ENCODE measurements around the gene IL20. TPM values are rescaled to one million over a fixed set of nuclear protein-coding genes. Genes with fewer than 3 reads are reported as not detected.

Gene IL20
- total and polyA plus RNA-seq, 2 of the 8 experiments (the other 6 are each of a cell fraction or from before 2014, with no cell fraction given) = not detected

- Histone ChIP-seq H3K23me2 (ENCODE audit: low read depth, low read length) (no peaks in the 10 kb centered on the region), H4K91ac (replicated peaks; ENCODE audit: insufficient read length, low read length) (no peak overlapping the region), H3K4me1 (replicated peaks in 1 of 4; ENCODE audit: control insufficient read depth in 3 of 4, insufficient read depth in 4 of 4, low read length in 3 of 4) (no peaks in the 10 kb centered on the region), H3K9me3 (ENCODE audit: insufficient read depth in 2 of 2, low read depth in 1 of 2, low read length in 1 of 2) (no peaks in the 10 kb centered on the region), H3K36me3 (ENCODE audit: control insufficient read depth in 2 of 4, insufficient read depth in 4 of 4, low read length in 3 of 4) (no peaks in the 10 kb centered on the region), H2BK20ac (ENCODE audit: low read length) (no peak overlapping the region), H4K8ac (ENCODE audit: extremely low read depth, insufficient read depth, low read length) (no peak overlapping the region), H3K79me1 (ENCODE audit: low read depth, low read length) (no peaks in the 10 kb centered on the region), H3K14ac (ENCODE audit: insufficient read length) (no peak overlapping the region), H2AFZ (ENCODE audit: low read length) (no peak overlapping the region), H4K5ac (ENCODE audit: insufficient read length, low read depth, low read length) (no peak overlapping the region), H2AK5ac (ENCODE audit: low read depth, low read length) (no peak overlapping the region), H3K23ac (ENCODE audit: insufficient read length) (no peak overlapping the region), H2BK5ac (ENCODE audit: low read depth, low read length) (no peak overlapping the region), H3K4me2 (ENCODE audit: insufficient read depth in 1 of 2, low read depth in 2 of 2, low read length in 2 of 2) (no peak overlapping the region), H3K27me3 (replicated peaks in 1 of 4; ENCODE audit: control insufficient read depth in 3 of 4, extremely low read depth in 1 of 4, insufficient read depth in 3 of 4, low read length in 3 of 4) (no peaks in the 10 kb centered on the region), H3K18ac (ENCODE audit: extremely low read depth, low read length) (no peak overlapping the region), H3K4me3 (ENCODE audit: extremely low read depth in 1 of 4, insufficient read depth in 2 of 4, low read depth in 3 of 4, low read length in 4 of 4) (no peak overlapping the region), H3K27ac (ENCODE audit: low read depth, low read length) (no peak overlapping the region), H2BK120ac (replicated peaks; ENCODE audit: low read depth, low read length) (no peak overlapping the region), H2BK12ac (ENCODE audit: low read depth, low read length) (no peak overlapping the region), H2BK15ac (ENCODE audit: low read length) (no peak overlapping the region), H4K20me1 (replicated peaks in 1 of 2; ENCODE audit: control insufficient read depth in 1 of 2, insufficient read depth in 2 of 2, low read length in 2 of 2) (peaks cover 0 to 2% of the 10 kb centered on the region in 2 experiments), H3K56ac (replicated peaks; ENCODE audit: insufficient read length, low read depth, low read length) (no peak overlapping the region), H3K79me2 (ENCODE audit: control insufficient read depth in 1 of 2, insufficient read depth in 2 of 2, low read length in 2 of 2) (no peaks in the 10 kb centered on the region), H3K9ac (replicated peaks in 1 of 4; ENCODE audit: extremely low read depth in 1 of 4, low read depth in 3 of 4, low read length in 3 of 4) (no peak overlapping the region), H3K4ac (replicated peaks; ENCODE audit: insufficient read length, low read depth, low read length) (no peak overlapping the region)
- ChIA-PET CTCF (ENCODE audit: partially characterized antibody) (interaction anchor here (0.7 to 5.6 kb wide), 16 partner anchors 10 to 356 kb away, joined by 3 to 29 read pairs (median 5); partner anchors contain the start of gene IL20), POLR2A (ENCODE audit: partially characterized antibody) (interaction anchor here (1.3 kb wide), 1 partner anchor 10 kb away, joined by 3 read pairs; no protein-coding TSS in a partner anchor)
- FAIRE-seq (no peak), DNase-seq (ENCODE audit: low read depth in 1 of 2, low spot score in 2 of 2) (no peak)
- TF ChIP-seq BCL11A (IDR thresholded peaks at IDR 0.05; ENCODE audit: low read depth in 2 of 2, low read length in 2 of 2) (no peak), JUND (IDR thresholded peaks at IDR 0.05; ENCODE audit: low read length) (no peak), E2F6 (IDR thresholded peaks at IDR 0.05) (no peak), CBX8 (IDR thresholded peaks at IDR 0.05; ENCODE audit: borderline replicate concordance, low read depth, low read length) (no peak), RXRA (IDR thresholded peaks at IDR 0.05; ENCODE audit: insufficient read depth, low read depth, low read length) (no peak), ATF3 (IDR thresholded peaks at IDR 0.05; ENCODE audit: insufficient read depth, low read depth, low read length) (no peak), CTBP2 (IDR thresholded peaks at IDR 0.05; ENCODE audit: borderline replicate concordance, insufficient read depth, insufficient read length, low read length) (no peak), KDM5A (IDR thresholded peaks at IDR 0.05; ENCODE audit: low read length) (no peak), ASH2L (IDR thresholded peaks at IDR 0.05; ENCODE audit: low read length) (no peak), CTCF (IDR thresholded peaks at IDR 0.05; ENCODE audit: control extremely low read depth in 1 of 3, insufficient read depth in 1 of 3, low read depth in 1 of 3, low read length in 3 of 3) (no peak)
- 89% methylated on average over 3 of the region's 3 CpGs; no CpG with 5 or more reads in 1 of the 2 experiments for WGBS, 2 experiments (ENCODE audit: extremely low coverage in 1 of 2, insufficient coverage in 1 of 2, insufficient read length in 1 of 2, insufficient replicate concordance in 2 of 2, low coverage in 1 of 2, low lambda C conversion rate in 2 of 2, missing lambda C conversion rate in 1 of 2)
Measured at GRCh38 chr1:206835186-206835585, 30.2 kb upstream of the IL20 start.

Data from H1 (cell line).